Activated naive CD4-positive, alpha-beta T cell treated with anti-CD3 and anti-CD28 coated beads, Interleukin-2, amount 50 U/mL, for 24 hours (primary cell): ENCODE measurements around the gene BATF2.
"Not testable (repeated sequence)": the region's sequence is repeated elsewhere in the genome, so short reads cannot be mapped to it uniquely, and the experiment has no call there.

Experiments used
- H3K27ac Mint-ChIP-seq: one replicate; pipeline ENCODE4 v1.8.0; 2021; ENCODE audit warnings: mild to moderate bottlenecking, mixed read lengths
- H3K27me3 Mint-ChIP-seq: one replicate; pipeline ENCODE4 v1.8.0; 2021; ENCODE audit warnings: mixed read lengths
- H3K36me3 Mint-ChIP-seq: one replicate; pipeline ENCODE4 v1.8.0; 2021; ENCODE audit warnings: mixed read lengths
- H3K4me1 Mint-ChIP-seq: one replicate; pipeline ENCODE4 v1.8.0; 2021; ENCODE audit warnings: mixed read lengths
- H3K4me3 Mint-ChIP-seq: one replicate; pipeline ENCODE4 v1.8.0; 2021; ENCODE audit warnings: mild to moderate bottlenecking, mixed read lengths
- H3K9me3 Mint-ChIP-seq: one replicate; pipeline ENCODE4 v1.8.0; 2021; ENCODE audit warnings: mixed read lengths

Gene BATF2, protein sequence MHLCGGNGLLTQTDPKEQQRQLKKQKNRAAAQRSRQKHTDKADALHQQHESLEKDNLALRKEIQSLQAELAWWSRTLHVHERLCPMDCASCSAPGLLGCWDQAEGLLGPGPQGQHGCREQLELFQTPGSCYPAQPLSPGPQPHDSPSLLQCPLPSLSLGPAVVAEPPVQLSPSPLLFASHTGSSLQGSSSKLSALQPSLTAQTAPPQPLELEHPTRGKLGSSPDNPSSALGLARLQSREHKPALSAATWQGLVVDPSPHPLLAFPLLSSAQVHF

DNA sequence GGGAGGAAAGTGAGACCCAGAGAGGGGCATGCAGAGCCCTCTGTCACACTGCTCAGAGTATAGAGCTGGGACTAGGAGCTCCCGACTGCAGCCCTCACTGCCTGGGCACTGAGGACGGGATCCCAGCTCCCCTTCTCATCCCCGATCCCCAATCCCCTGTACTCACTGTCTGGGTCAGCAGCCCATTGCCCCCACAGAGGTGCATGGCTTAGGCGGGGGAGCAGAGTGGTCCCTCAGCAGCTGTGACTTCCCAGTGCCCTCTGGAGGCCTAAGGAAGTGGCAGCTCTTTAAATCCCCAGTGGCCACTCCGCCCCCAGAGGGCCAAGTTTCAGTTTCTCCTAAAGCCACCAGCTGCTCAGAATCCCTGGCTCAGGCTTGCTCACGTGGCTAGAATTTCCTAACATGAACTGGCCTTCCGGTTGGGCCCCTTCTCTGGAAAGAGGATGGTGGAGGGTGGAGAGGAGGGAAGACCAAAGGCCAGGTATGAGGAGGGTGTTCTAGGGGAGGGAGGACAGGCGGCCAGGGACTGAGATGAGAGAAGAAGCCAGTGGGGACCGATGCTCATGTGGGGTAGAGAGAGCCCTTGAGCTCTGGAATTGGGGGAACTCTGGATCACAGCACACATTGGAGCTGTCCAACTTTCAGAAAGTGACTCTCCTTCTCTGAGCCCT, at the start of gene BATF2:
TSS of gene BATF2 (minus strand) at position 262 of the 671 bp plus-strand sequence. CDS start at position 205, 57 bp downstream.
- H3K36me3 Mint-ChIP-seq = no peaks in the 10 kb centered on the region
- no peak within 1 kb of the TSS for H3K4me3 Mint-ChIP-seq

DNA sequence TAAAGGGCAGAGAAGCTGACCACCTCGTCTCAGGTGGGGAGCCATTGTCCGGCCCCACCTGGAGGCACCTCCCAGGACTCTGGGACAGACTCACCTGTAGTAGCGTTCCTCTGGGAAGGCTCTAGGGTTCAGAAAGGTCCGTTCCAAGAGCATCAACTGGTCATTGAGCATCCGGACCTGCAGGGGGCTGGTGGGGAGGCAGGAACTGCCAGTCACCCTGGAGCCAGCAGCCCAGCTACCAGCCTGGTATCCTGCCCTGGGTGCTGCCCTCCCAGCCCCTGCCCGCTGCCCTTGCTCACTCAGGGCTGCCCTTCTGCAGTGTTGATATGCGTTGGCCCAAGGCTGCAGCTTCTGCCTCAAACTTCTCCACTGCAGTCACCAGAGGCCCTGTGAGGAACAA, 49.0 kb upstream of the BATF2 start:
- peaks cover 31% of the 10 kb centered on the region for H3K4me1 Mint-ChIP-seq
- no peaks in the 10 kb centered on the region for H3K9me3 Mint-ChIP-seq
- no peaks in the 10 kb centered on the region for H3K36me3 Mint-ChIP-seq
- H3K27me3 Mint-ChIP-seq = no peaks in the 10 kb centered on the region
- H3K4me3 Mint-ChIP-seq = no peak overlapping the region
- no peak overlapping the region for H3K27ac Mint-ChIP-seq

More for the DNA sequence above, at the start of gene BATF2:
- Mint-ChIP-seq H3K27me3 (peaks cover 2% of the 10 kb centered on the region), H3K4me1 (peaks cover 9% of the 10 kb centered on the region), H3K9me3 (no peaks in the 10 kb centered on the region), H3K27ac (no peak within 1 kb of the TSS)

DNA sequence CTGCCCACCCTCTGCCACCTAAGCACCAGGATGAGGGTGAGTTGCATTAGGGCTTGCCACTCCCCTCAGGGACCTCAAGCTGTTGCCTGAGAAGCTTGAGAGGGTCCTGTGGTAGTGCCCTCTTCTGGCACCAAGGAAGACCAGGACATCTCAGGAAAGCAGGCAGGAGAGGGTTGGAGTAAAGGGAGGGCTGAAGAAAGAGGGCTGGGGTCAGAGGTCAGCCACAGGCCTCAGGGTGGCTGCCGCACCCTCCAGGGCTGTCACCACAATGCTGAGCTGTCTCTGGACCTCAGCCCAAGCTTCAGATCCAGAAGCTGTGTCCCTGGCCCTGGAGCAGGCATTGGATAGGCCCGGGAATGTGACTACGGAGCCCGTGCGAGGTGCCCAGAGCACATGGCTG, 48.3 kb upstream of the BATF2 start:
- no peak overlapping the region for H3K27ac Mint-ChIP-seq
- peaks cover 34% of the 10 kb centered on the region for H3K4me1 Mint-ChIP-seq
- no peaks in the 10 kb centered on the region for H3K27me3 Mint-ChIP-seq
- H3K36me3 Mint-ChIP-seq = no peaks in the 10 kb centered on the region
- no peak overlapping the region for H3K4me3 Mint-ChIP-seq
- no peaks in the 10 kb centered on the region for H3K9me3 Mint-ChIP-seq

DNA sequence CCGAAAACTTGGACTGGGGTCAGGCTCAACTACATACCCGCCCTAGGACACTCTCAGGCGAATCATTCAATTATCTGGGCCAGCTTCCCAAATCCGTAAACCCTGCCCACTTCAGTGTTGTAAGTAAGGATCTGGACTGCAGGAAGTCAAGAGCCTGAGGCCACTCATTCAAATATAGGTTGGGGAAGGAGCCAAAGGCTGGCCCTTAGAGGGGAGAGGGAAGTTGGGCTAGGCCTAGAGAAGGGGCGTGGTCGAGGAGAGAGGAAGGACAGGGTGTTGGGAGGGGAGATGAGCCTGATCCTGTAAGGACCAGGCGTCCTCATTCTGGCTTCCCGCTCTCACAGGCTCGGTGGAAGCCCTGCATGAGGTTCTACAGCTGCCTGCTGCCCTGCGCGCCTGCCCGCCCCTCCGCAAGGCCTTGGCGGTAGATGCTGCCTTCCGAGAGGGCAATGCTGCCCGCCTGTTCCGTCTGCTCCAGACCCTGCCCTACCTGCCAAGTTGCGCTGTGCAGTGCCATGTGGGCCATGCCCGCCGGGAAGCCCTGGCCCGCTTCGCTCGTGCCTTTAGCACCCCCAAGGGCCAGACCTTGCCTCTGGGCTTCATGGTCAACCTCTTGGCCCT, 47.2 kb upstream of the BATF2 start:
- H3K27me3 Mint-ChIP-seq = no peaks in the 10 kb centered on the region
- peak overlapping the region; percentile 86 for H3K27ac Mint-ChIP-seq
- H3K9me3 Mint-ChIP-seq = no peaks in the 10 kb centered on the region
- no peaks in the 10 kb centered on the region for H3K36me3 Mint-ChIP-seq
- peaks cover 34% of the 10 kb centered on the region for H3K4me1 Mint-ChIP-seq
- no peak overlapping the region for H3K4me3 Mint-ChIP-seq

DNA sequence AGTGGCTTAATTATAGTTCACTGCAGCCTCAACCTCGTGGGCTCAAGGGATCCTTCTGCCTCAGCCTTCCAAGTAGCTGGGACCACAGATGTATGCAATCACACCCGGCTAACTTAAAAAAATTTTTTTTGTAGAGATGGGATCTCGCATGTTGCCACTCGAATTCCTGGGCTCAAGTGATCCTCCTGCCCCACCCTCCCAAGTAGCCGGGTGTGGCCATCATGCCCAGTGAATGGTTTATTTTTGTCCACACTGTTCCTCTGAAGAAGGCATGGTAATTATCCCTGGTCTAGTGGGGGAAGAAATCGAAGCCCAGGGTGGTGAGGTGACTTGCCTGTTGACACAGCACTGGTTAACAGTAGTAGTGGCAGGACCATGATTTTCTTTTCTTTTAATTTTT, 46.1 kb upstream of the BATF2 start:
- peaks cover 34% of the 10 kb centered on the region for H3K4me1 Mint-ChIP-seq
- H3K36me3 Mint-ChIP-seq = no peaks in the 10 kb centered on the region
- no peaks in the 10 kb centered on the region for H3K27me3 Mint-ChIP-seq
- no peak overlapping the region for H3K27ac Mint-ChIP-seq
- peak overlapping the region; percentile 88 for H3K4me3 Mint-ChIP-seq
- H3K9me3 Mint-ChIP-seq = no peaks in the 10 kb centered on the region

DNA sequence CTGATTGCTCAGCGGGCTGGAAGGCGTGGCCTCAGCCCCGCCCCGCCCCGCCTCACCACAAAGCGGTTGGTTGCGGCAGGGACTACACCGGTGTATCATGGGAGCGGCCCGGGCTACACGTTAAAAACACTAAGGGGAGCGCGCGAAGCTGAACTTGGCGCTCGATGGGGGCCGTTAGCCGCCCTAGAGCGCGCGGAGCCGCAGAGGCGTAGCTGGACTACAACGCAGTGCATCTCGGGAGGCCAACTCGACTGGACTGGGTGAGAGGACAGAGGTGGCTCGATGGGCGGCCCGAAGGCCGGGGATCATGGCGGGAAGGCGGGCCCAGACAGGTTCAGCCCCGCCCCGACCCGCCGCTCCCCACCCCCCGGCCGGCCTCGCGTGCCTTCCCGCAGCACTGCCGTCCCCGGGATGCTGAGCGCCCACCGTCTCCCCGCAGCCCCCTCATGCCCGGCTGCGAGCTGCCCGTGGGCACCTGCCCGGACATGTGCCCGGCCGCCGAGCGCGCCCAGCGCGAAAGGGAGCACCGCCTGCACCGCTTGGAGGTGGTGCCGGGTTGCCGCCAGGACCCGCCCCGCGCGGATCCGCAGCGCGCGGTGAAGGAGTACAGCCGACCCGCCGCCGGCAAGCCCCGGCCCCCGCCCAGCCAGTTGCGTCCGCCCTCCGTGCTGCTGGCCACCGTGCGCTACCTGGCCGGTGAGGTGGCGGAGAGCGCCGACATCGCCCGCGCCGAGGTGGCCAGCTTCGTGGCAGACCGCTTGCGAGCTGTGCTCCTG, 44.3 kb upstream of the BATF2 start, which contains the start of gene SAC3D1:
TSS of gene SAC3D1 (plus strand) at position 364 of the 776 bp plus-strand sequence. CDS start at position 447, 83 bp downstream.
- H3K27ac Mint-ChIP-seq = peak within 1 kb of the TSS; percentile 92
- H3K36me3 Mint-ChIP-seq = no peaks in the 10 kb centered on the region
- H3K4me1 Mint-ChIP-seq = peaks cover 20% of the 10 kb centered on the region
- H3K9me3 Mint-ChIP-seq = no peaks in the 10 kb centered on the region
- peak within 1 kb of the TSS; percentile 93 for H3K4me3 Mint-ChIP-seq
- no peaks in the 10 kb centered on the region for H3K27me3 Mint-ChIP-seq

DNA sequence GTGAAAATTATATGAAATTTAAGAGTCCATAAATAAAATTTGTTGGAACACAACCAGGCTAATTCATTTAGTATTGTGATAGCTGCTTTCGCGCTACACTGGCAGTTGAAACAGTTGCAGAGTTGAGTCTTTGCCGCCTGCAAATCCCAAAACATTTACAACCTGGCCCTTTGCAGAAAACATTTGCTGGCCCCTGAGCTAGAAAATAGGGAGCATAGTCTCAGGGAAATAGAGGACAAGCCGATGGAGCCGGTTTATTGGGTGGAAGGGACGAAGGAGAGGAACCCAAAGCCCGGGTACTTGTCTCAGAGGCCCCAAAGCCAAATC, 43.7 kb upstream of the BATF2 start:
- Mint-ChIP-seq H3K36me3 (no peaks in the 10 kb centered on the region), H3K9me3 (no peaks in the 10 kb centered on the region), H3K4me1 (peaks cover 18% of the 10 kb centered on the region)

DNA sequence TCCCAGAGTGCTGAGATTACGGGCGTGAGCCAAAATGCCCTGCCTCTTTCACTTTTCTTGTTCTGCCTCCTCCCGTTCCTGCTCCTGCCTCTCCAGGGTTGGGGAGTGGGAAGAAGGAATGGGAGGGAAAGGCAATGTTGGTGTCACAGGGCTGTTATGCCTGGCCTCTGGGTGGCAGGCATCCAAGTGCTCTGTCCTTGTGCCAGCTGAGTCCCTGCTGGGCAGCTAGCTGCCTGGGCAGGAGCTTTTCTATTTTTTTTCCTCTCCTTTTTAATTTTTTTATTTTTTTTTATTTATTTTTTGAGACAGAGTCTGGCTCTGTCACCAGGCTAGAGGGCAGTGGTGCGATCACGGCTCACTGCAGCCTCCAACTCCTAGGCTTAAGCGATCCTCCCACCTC, 40.2 kb upstream of the BATF2 start:
- Mint-ChIP-seq H3K27ac (no peak overlapping the region), H3K4me1 (peaks cover 7% of the 10 kb centered on the region), H3K9me3 (no peaks in the 10 kb centered on the region), H3K4me3 (no peak overlapping the region), H3K27me3 (no peaks in the 10 kb centered on the region), H3K36me3 (no peaks in the 10 kb centered on the region)

More for the DNA sequence above, 43.7 kb upstream of the BATF2 start:
- peak overlapping the region; percentile 93 for H3K4me3 Mint-ChIP-seq
- peak overlapping the region; percentile 92 for H3K27ac Mint-ChIP-seq
- no peaks in the 10 kb centered on the region for H3K27me3 Mint-ChIP-seq

DNA sequence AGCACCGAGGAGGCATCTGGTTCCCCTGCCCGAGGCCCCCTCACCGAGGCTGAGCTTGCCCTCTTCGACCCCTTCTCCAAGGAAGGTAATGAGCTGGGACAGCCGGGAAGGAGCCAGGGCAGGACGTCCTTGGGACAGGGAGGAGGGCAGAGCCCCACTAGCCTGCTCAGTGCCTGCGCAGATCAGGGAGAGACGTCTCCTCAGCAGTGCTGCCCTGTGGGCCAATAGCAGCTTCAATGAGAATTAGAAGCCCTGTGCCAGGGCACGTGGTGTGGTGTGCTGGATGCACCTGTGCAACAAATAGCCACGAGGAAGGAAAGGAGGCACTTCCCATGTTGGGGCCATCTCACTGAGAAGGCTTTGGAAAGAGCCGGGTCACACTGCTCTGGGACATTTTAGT, 38.8 kb upstream of the BATF2 start:
- H3K9me3 Mint-ChIP-seq = no peaks in the 10 kb centered on the region
- no peaks in the 10 kb centered on the region for H3K27me3 Mint-ChIP-seq
- peaks cover 2% of the 10 kb centered on the region for H3K4me1 Mint-ChIP-seq
- H3K36me3 Mint-ChIP-seq = no peaks in the 10 kb centered on the region
- H3K4me3 Mint-ChIP-seq = no peak overlapping the region
- no peak overlapping the region for H3K27ac Mint-ChIP-seq

DNA sequence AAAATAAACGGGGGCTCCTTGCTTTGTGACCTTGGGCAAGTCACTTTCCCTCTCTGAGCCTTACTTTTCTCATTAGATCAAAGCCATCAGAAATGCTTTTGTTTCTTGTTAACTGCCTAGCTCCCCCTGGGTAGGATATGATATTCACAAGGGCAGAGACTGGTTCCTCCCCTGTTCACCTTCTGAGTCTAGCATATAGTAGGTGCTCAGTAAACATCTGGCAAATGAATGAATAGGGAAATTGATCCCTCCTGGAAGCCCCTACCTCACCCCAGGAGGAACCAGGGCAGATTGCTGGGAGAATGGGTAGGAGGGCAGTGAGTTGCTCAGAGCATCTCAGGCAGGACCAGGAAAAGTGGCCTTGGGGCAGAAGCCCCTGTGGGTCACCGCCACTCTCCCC, 37.7 kb upstream of the BATF2 start:
- Mint-ChIP-seq H3K27ac (no peak overlapping the region), H3K4me1 (no peaks in the 10 kb centered on the region)

DNA sequence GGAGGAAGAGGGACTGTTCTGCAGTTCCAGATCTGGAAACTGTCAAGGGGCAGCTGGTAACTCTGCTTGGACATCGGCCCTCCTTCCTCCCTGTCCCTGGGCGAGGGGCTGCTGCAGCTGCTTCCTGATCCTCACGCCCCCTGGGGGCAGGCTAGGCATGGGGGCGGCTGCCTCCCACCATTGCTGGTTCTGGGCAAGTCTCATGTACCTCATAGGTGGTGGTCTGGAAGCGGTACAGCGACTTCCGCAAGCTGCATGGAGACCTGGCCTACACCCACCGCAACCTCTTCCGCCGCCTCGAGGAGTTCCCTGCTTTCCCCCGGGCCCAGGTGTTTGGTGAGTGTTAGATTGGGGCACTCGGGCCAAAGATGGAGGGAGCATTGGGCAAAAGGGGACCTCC, 35.4 kb upstream of the BATF2 start:
- Mint-ChIP-seq H3K36me3 (no peaks in the 10 kb centered on the region), H3K4me3 (no peak overlapping the region), H3K27me3 (no peaks in the 10 kb centered on the region), H3K4me1 (peaks cover 12% of the 10 kb centered on the region), H3K27ac (no peak overlapping the region), H3K9me3 (no peaks in the 10 kb centered on the region)

More for the DNA sequence above, 37.7 kb upstream of the BATF2 start:
- Mint-ChIP-seq H3K4me3 (no peak overlapping the region), H3K27me3 (no peaks in the 10 kb centered on the region), H3K9me3 (no peaks in the 10 kb centered on the region), H3K36me3 (no peaks in the 10 kb centered on the region)

DNA sequence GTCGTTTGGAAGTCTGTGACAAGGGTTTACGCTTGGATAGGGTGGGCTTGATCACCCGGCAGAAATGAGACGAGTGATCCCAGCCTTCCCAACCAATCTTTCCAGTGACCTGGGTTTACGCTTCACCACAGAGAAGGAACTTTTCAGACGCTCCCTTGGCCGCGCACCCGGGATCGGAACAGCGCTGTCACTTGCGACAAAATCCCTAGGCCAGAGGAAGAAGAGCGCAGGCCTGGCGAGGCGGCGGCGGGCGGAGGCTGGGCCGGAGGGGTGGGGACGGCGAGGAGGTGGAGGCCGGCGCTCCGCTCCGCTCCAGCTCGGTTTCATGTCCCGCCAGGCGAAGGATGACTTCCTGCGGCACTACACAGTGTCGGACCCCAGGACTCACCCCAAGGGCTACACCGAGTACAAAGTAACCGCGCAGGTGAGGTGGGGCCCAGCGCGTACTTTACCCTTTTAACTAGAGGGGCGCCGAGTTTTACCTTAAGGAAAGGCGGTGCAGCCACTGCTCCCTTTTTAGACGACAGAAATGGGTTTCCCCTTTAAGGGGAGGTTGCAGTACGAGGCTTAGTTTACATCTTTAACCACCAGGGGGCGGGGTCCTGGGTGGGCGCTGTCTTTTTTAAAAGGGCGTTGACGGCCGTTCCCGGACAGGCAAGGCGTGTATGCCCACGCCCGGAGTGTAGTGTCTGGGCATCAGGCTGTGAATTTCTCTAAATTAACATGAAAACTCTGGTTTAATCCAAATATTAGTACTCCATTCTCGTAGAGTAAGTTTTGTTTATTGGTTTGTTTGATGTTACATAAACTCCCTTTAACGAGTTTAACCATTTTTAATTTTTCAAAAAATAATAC, 30.7 kb upstream of the BATF2 start, which contains the start of gene SNX15:
TSS of gene SNX15 (plus strand) at position 227 of the 855 bp plus-strand sequence. CDS start at position 326, 99 bp downstream.
- Mint-ChIP-seq H3K27me3 (no peaks in the 10 kb centered on the region), H3K4me3 (peak within 1 kb of the TSS; percentile 75), H3K9me3 (no peaks in the 10 kb centered on the region), H3K36me3 (no peaks in the 10 kb centered on the region), H3K27ac (peak within 1 kb of the TSS; percentile 81), H3K4me1 (peaks cover 17% of the 10 kb centered on the region)

DNA sequence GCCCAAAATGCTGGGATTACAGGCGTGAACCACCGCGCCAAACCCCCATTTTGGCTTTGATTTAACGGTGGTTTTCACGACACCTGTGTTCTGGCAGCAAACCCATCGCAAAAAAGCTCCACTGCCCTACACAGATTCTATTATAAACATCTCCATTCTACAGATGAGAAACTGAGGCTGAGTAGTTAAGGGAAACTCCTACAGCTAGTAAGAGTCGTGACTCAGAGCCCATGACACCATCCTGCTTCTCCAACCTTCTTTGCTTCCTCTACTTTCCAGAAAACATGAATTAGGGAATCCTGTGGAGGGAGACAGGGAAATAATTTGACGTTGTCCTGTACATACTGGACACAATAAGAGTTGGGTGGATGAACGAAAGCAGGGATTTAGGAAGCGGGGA, 30.0 kb upstream of the BATF2 start:
- H3K4me1 Mint-ChIP-seq = peaks cover 17% of the 10 kb centered on the region
- H3K36me3 Mint-ChIP-seq = no peaks in the 10 kb centered on the region
- H3K4me3 Mint-ChIP-seq = peak overlapping the region; percentile 75
- peak overlapping the region; percentile 81 for H3K27ac Mint-ChIP-seq
- no peaks in the 10 kb centered on the region for H3K9me3 Mint-ChIP-seq
- no peaks in the 10 kb centered on the region for H3K27me3 Mint-ChIP-seq

DNA sequence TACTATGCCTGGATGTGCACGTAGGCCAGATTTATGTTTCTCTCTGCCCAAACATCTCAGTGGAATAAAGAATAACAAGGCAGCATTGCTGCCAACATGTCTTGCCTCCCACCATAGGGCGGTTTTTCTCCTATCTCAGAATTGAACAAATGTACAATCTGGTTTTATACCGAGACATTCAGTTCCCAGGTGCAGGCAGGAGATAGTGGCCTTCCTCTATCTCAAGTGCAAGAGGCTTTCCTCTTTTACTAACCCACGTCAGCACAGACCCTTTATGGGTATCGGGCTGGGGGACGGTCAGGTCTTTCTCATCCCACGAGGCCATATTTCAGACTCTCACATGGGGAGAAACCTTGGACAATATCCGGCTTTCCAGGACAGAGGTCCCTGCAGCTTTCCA, 26.7 kb upstream of the BATF2 start:
- H3K4me3 Mint-ChIP-seq, H3K27ac Mint-ChIP-seq, H3K27me3 Mint-ChIP-seq, H3K9me3 Mint-ChIP-seq, H3K36me3 Mint-ChIP-seq: not testable (repeated sequence)
- H3K4me1 Mint-ChIP-seq = peaks cover 14% of the 10 kb centered on the region

DNA sequence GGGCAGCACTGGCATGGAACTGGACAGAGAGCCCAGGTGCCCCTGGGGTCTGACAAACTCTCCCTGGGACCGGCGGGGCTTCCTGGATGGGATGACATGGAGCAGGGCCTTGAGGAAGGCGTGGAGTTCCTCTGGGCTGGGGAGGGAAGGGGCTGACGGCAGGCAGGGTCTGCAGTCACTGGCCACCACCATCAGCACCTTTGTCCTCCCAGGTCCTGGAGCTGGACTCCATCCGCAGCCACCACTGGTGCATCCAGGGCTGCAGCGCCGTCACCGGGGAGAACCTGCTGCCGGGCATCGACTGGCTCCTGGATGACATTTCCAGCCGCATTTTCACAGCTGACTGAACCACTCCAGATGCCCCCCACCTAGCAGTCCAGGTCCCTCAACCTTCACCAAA, 24.7 kb upstream of the BATF2 start:
- H3K9me3 Mint-ChIP-seq = no peaks in the 10 kb centered on the region
- H3K4me1 Mint-ChIP-seq = peaks cover 6% of the 10 kb centered on the region

More for the DNA sequence above, 24.7 kb upstream of the BATF2 start:
- H3K27ac Mint-ChIP-seq = no peak overlapping the region
- H3K4me3 Mint-ChIP-seq = no peak overlapping the region
- no peaks in the 10 kb centered on the region for H3K27me3 Mint-ChIP-seq
- peaks cover 5% of the 10 kb centered on the region for H3K36me3 Mint-ChIP-seq
